NCI-H460 (cell line): ENCODE measurements around the gene EME1. TPM values are rescaled to one million over a fixed set of nuclear protein-coding genes. Genes with fewer than 3 reads are reported as not detected.
"Not testable (repeated sequence)": the region's sequence is repeated elsewhere in the genome, so short reads cannot be mapped to it uniquely, and the experiment has no call there.

Experiments
- DNase-seq: peaks from one replicate; pipeline ENCODE4 v3.0.0-alpha.2; 2016; ENCODE audit warnings: low read depth; ENCODE audit errors: extremely low read depth
- polyA plus RNA-seq: library from polyadenylated mRNA; depleted of rRNA; stranded (reverse); fragments of >200 nt; gene quantifications from 2 replicates; pipeline ENCODE4 v1.2.3, GENCODE V29; 2014; cell fraction: nucleus; rRNA removed
- total RNA-seq: library from RNA; depleted of rRNA; stranded (reverse); fragments of >200 nt; shearing (Covaris generic); gene quantifications from 2 replicates; pipeline ENCODE4 v1.2.3, GENCODE V29; 2014; rRNA removed

EME1 gene, protein sequence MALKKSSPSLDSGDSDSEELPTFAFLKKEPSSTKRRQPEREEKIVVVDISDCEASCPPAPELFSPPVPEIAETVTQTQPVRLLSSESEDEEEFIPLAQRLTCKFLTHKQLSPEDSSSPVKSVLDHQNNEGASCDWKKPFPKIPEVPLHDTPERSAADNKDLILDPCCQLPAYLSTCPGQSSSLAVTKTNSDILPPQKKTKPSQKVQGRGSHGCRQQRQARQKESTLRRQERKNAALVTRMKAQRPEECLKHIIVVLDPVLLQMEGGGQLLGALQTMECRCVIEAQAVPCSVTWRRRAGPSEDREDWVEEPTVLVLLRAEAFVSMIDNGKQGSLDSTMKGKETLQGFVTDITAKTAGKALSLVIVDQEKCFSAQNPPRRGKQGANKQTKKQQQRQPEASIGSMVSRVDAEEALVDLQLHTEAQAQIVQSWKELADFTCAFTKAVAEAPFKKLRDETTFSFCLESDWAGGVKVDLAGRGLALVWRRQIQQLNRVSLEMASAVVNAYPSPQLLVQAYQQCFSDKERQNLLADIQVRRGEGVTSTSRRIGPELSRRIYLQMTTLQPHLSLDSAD
- 8.4 and 14.1 TPM in 2 replicates for total RNA-seq
- 96.3 and 97.8 TPM in 2 replicates for polyA plus RNA-seq

DNA sequence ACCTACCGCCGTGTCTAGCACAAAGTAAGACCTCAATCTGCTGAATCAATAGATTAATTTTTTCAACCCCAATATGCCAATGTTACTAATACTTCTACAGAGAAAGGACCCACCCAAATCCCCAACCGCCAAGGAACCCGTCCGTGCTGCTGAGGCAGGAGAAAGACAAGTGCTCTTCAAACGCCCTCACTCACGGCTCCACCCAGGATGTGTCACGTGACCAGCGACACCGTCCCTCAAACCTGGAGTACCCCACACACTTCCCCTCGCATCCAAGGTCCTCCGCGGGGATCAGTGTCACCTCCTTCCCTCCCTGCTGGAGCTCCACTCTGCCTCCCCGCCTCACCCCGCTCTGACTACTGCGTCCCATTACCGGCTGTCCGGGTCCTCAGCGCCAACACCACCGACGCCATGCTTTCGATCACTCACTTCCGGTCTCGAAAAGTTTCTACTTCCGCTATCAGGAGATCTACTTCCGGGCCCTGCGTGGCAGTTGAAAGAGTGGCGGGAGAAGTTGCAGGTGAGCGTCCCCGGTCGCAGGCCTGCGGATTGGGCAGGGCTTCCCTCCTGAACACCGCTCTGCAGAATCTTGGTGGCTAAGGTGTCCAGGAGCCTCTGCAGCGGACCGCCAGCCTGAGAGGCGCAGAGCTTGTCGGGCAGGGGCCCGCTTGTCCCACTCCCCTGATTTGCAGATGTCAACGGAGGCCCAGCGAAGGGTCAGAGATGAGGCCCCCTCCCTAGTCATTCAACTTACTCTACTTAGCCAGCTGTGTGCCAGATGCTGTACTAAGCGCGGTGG lies at the start of gene EME1, which contains the start of gene MRPL27:
Gene EME1 (plus strand): TSS at position 472 of the 799 bp plus-strand sequence. CDS start 1,980 bp downstream, outside the sequence.
Gene MRPL27 (minus strand): TSS at position 427 of the 799 bp plus-strand sequence. CDS start 14 bp downstream, at position 413.
- peak; percentile 86 for DNase-seq

DNA sequence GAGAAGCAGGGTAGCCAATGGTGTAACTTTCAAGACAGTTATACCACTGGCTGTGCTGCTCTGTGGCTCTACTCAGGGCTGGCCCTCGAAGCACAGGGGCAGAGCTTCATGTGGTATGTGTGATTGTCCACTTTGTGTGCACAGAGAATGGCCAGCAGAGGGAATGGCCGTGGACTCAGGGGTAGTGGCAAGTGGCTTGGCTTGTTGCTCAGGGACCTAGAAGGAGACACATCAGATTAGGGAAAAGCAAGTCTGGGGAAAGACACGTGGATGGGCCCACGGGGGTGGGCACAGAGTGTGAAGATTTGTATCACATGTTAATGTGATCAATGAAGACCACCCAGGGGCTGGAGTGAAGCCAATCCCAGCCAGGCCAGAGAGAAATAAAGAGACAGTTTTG lies 47.1 kb upstream of the EME1 start:
- DNase-seq: no peak

DNA sequence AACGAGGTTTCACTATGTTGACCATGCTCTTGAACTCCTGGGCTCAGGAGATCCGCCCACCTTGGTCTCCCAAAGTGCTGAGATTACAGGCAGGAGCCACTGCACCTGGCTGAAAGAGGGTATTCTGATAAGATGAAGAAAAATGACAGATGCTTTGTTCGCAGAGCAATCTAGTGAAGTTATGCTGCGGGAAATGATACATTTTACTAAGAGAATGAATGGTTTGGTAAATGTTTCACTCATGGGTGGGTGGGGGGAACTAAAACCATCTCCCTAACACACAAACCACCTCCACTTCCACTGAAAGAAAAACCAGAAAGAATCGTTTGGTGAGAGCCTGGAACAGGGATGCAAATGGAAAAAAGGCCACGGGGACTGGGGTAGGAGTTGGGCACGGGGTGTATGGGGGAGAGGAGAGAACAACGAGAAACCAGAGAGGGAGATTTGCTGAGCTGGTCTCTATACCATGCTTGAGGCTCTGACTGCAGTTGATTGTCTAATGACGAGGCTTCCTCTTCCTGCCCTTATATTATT lies 46.1 kb upstream of the EME1 start:
- DNase-seq: no peak

DNA sequence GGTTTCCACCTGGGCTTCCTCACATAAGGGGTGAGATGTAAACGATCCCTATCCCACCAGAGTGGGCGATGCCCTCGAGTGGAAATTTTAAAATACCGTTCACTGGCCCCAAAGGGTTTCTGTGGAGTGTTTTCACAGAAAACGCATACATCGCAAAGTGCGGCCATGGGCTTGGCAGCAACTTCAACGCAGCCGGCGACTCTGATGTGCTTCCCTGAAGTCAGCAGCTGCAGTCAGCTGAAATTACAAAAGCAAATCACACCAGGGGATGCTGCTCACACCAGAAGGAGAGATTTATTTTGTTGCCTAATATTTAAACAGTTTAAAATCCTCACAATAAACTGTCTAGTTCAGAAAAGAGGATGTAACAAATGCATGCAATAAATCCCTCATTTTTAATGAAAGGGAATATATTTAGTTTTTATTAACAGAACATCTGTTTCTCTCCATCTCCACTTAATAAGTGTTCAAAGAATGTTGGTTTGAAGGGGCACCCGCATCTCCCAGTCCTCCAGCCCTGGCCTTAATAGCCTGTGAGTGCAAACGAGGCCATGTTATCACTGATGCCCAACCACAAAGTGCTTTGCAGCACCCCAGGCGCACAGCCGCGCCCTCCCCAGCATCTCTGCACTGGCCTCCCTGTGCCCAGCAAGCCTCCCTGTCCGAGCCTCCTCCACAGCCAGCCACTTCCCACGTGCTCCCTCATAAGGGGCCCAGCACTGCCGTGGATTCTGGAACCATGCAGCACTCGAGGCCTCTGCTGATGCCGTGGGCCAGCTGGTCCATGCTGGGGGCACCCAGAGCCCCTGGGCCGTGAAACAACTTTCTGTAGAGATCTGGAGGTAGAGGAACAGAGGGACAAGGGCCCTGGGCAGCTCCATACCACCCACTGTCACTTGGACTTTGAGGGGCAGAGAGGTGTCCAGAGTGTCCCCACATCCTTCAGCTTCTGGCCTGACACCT lies 44.4 kb upstream of the EME1 start:
- DNase-seq: no peak

DNA sequence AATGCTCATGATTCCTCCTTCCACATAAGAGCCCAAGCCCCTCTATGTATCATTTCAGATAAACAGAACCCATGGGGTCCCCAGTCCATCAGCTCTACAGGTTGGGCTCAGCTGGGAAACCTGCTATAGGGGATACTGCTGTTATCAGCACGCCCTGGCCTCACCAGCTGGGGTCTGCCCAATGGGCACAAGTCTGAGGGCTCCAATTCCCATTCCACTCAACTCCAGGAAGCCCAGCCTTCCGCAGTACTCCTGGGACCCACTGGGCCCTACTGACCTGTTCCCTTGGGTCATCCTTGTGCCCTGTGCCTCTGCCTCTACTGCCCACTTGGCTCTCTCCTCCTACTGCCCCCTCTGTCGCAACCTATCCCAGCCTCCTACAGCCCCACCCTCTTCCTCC lies 43.3 kb upstream of the EME1 start:
- DNase-seq: no peak

DNA sequence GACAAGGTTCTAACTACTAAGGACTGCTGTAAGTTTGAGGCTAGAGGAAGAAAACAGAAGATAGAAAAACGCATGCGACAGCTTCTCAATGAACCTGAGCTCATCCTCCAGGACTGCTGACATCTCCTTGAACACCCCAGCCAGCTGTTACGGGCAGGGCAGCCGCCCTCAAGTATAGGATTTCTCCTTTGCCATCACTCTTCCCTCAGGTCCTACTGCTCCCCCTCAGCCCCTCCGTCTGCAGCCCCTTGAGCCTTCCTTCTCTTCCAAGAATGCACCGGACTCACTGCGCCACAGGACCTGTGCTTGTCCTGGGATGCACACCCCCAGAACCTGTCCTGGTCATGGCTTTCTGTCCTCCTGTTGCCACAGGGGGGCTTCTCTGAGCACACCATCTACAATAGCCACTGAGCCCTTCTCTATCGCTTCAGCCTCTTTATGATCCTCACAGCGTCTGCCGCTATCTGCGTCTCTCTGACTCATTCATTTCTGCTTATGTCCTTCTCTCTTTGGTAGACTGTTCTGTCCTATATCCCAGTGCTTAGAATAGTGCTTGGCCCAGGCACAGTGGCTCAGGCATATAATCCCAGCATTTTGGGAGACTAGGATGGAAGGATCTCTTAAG lies 42.8 kb upstream of the EME1 start:
- no peak for DNase-seq

DNA sequence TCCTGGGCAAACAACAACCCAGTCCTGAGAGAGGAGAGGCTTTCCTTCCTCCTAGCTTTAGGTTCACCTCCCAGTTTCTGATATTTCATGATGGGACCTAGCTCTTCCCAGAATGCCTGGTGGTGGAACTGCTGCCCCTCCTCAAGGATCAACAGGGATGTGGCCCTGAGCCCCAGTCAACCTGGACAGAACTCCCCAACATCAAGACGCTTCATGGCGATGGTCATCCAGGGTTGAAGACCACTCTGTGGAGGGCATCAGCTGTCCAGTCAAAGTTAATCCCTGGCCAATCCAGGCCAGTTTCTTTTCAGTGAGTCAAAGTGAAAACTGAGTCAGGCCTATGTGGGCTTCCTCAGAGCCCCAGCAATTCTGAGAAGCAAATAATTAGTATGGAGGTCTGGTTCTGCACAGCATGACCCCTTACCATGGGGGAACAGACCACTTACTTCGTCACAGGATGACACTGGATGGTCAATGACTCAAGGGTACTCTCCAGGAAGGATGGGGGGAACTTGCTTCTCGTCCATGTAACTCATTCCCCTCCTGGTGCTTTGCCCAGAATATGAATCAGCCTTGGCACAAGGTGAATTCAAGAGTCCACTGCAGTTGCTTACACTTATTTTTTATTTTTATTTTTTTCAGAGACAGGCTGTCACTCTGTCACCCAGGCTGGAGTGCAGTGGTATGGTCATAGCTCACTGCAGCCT lies 41.8 kb upstream of the EME1 start:
- DNase-seq: no peak

DNA sequence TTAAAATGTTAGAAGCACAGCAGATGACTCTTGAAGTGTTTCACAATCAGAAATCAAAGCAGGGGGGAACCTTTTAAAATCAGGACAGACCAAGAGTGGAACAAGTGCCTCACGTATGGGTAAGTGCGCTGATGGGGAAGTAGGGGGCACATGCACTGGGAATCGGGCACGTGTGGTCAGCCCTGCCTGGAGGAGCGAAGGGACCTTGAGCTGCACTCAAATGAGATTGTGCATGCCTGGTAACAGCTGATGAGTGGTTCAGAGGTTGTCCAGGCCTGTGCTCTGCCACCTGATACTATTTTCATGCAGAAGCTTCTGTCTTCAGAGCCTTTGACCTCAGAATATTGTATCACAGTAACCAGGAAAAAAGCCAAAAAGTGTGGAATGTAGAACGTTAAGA lies 40.8 kb upstream of the EME1 start:
- no peak for DNase-seq

DNA sequence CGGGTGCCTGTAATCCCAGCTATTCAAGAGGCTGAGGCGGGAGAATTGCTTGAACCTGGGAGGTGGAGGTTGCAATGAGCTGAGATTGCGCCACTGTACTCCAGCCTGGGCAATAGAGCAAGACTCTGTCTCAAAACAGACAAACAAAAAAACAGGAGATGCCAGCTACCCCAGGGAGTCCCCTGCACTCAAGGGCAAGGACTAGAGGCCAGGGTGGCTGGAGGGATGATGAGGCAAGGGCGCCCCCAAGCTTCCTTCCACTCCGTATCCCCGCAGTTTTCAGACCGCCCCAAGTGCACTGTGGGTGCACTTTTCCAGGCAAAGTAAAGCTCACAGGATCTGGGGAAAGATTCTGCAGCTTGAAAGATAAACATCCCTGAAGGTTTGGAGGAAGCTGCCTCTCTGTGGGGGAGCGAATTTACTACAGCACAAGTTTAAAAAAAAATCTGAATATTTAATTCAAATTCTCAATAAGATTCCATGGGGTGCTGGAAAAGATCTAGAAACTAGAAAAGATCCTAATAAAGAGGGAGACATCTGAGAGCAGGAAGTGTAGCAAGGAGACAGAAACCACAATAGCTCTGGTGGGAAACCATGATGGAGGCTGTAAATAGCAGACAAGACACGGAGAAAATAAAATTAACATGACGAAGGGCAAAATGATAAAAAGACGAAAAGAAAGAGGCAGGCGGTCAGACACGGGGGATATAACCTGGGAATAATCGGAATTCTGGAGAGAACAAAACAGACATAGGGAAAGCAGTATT lies 39.6 kb upstream of the EME1 start:
- DNase-seq: not testable (repeated sequence)

DNA sequence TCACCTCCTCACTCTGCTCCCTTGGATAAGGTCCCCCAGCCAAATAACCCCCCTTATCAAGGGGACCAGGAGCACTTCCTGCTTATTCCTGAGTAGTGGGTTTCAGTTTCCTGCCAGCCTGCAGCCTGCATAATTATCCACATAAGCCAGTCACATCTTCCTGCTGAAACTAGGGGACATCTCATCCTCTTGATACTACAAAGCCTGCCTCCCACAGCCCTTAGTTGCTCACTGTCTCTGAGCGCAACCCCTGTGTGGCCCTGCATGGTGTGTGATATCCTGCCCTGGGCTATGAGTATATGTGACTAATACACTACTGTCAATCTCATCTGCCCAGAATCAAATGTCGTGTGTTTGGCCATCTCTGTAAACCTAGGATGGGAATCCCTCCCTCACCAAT lies 35.1 kb upstream of the EME1 start:
- DNase-seq: no peak

DNA sequence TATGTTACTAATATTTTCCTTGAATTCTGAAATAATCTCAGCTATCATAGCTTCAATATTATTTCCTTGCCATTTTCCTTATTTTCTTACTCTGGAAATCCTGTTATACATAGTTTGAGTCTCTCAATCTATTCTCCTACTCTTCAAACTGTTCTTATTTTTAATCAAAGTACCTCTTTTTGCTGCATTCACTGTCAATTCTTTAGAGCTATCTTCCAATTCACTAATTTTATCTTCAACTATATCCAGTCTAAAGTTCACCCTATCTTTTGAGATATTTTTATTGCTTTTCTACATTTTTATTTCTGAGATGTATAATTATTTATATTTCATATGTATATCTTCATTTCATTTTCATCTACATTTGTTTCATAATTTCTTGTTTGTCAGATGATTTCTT lies 34.4 kb upstream of the EME1 start:
- no peak for DNase-seq

DNA sequence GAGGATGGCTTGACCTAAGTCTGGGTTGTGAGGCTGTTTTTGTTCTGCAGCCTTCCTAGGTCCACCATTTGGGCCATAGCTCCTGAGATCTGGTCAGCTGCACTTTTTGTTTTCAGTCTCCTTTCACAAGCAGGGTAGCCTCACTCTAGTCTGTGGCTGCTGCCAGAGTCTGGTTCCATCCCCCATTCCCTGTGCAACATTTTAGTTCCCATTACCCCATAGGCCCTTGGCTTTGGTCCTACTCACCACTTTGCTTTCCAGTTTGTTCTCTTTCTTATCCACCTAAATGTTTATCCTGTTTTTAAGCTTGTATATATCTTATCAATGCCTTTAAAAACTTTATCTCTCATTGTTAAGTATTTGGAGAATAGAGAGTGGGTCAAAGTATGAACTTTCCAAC lies 33.6 kb upstream of the EME1 start:
- no peak for DNase-seq

DNA sequence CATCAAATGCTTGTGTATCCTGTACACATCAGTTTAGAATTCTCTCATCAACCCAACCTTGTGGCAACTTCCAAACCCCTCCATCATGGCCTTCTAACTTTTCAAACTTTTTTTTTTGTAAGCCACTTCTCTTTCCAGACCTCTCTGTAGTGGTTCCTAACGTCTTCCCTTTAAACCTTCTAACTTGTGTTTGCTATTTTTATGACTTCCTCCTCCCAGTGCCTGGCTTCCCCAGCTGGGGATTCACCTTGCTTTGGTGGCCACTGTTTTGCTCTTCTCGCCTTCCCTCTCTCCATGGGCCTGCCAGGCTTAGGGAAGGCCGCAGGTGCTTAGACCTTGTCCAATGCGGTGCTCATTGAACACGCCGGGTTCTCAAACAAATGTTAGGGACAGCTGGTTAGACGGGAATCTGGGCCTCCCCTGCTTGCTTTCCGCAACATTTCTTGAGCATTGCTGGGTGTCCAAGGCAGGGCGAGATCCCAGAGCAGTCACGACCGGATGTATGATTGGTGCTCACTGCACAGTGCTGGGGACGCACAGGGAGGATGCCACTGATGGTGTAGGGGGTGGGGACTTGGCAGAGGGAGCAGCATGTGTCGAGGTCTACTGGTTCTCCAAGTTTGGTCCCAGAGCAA lies 28.2 kb upstream of the EME1 start:
- DNase-seq: no peak

DNA sequence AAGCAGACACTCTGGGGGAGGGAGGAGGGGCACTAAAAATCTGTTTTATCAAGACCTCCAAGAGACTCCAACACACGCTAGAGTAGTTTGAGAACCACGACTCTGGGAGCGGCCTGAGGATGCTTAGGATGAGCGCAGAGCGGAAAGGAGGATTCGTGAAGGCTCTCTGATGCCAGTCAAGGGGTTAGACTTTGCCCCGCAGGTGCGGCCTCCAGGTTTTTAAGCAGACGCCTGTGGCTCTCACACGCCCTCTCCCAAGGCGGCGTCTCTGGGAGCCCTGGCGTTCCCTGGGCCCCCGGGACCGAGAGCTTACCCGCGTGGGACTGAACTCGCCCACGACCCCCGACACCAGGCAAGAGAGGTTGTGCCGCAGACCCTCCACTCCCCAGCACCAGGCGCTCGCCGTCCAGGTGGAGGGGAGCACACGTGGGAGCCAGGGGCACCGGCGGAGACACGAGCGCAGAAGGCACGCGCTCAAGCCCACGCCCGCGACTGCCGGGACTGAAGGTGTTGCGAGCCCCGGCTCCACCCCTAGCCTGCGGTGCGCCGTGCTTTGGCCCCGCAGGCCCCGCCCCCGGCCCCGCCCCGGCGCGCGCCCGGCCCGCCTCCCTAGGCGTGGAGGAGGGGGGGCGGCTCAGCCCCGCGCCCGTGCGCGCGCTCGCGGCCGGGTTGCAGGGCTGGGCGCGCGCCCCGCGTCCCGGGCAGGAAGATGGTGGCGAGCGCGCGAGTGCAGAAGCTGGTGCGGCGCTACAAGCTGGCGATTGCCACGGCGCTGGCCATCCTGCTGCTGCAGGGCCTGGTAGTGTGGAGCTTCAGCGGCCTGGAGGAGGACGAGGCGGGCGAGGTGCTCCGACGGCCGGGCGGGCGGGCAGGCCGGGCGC lies 27.4 kb upstream of the EME1 start, which contains the start of gene XYLT2:
Gene XYLT2 (plus strand): TSS at position 695 of the 881 bp plus-strand sequence. CDS start 15 bp downstream, at position 710.
- DNase-seq: peak; percentile 79

DNA sequence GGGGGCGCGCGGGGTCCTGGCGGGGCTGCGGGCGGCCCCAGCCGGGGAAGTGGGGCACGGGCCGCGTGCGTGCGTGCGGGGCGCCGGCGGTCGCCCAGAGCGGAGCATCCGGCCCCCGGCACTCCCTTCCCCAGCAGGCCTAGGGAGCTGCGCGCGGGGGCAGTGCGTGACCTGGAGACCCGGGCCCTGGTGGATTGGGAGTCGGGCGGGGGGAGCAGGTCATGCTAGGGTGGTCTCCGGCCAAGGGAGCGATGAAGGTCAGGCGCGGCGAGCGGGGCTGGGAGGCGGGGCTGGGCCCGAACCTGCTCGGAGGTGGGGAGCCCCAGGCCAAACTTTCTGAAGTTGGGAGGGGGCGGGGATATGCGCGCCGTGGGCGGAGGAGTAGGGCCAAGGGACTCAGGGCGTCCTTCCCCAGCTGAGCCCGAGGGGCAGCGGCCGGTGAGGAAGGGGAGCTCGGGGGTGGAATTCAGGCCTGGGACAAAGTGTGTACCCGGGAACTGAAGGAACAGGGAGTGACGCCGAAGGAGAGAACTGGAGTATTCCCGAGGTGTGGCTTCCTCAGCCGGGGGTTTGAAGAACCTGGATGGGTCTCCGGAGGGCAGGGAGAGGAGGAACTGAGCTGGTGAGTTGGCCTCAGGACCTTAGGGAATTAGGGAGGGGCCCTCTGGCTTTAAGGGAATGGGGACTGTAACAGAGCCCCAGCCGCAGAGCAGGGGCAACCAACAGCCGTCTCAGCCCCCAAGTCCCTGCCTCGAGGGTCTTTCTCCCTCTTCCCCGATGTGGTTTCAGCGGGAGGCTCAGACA lies 26.5 kb upstream of the EME1 start:
- peak; percentile 18 for DNase-seq
